Activated CD4-positive, alpha-beta T cell treated with anti-CD3 and anti-CD28 coated beads for 36 hours (primary cell): ENCODE measurements around the gene SHROOM1. TPM values are rescaled to one million over a fixed set of nuclear protein-coding genes. Genes with fewer than 3 reads are reported as not detected.
A peak's percentile ranks its signal among the peaks of the same experiment; 100 is the strongest.

Experiments
- ATAC-seq: fragments of 200-7000 bp; cut with Tn5 transposase; one replicate; pipeline ENCODE4 v1.10.0; 2021; ENCODE audit warnings: mild to moderate bottlenecking, moderate library complexity
- CTCF ChIA-PET: fragments of 350-600 bp; sonication (Branson Sonifier 250); formaldehyde crosslinking; loops from one replicate; lab custom pipeline; 2021; ENCODE audit warnings: antibody characterized with exemption; lab: Charles Lee
- POLR2A ChIA-PET: fragments of 350-600 bp; sonication (Branson Sonifier 250); formaldehyde crosslinking; loops from one replicate; lab custom pipeline; 2021; ENCODE audit warnings: antibody characterized with exemption, inconsistent platforms; lab: Charles Lee
- DNase-seq: peaks from one replicate; pipeline ENCODE4 v3.0.0-alpha.2; 2020
- H3K27ac Mint-ChIP-seq: one replicate; pipeline ENCODE4 v1.8.0; 2021; ENCODE audit warnings: mixed read lengths
- H3K27me3 Mint-ChIP-seq: one replicate; pipeline ENCODE4 v1.8.0; 2021; ENCODE audit warnings: mixed read lengths
- H3K36me3 Mint-ChIP-seq: one replicate; pipeline ENCODE4 v1.8.0; 2021; ENCODE audit warnings: low read depth, mixed read lengths
- H3K4me1 Mint-ChIP-seq: one replicate; pipeline ENCODE4 v1.8.0; 2021; ENCODE audit warnings: mixed read lengths
- H3K4me3 Mint-ChIP-seq: one replicate; pipeline ENCODE4 v1.8.0; 2021; ENCODE audit warnings: mild to moderate bottlenecking, moderate library complexity, mixed read lengths
- H3K9me3 Mint-ChIP-seq: one replicate; pipeline ENCODE4 v1.8.0; 2021; ENCODE audit warnings: low read depth, mixed read lengths
- intact Hi-C, 2 experiments: fragments of 100-400 bp; cut with DNase I in 1 of 2; cut with micrococcal nuclease in 1 of 2; formaldehyde crosslinking; loops; one replicate each; pipeline versions ENCODE4 v1.14.2 to v1.15.1; 2022 to 2024; cut with DNase I, micrococcal nuclease
- total RNA-seq, 2 experiments: library from RNA; stranded (reverse); gene quantifications; one replicate each; pipeline ENCODE4 v1.2.3, GENCODE V29; 2021

SHROOM1 gene, protein sequence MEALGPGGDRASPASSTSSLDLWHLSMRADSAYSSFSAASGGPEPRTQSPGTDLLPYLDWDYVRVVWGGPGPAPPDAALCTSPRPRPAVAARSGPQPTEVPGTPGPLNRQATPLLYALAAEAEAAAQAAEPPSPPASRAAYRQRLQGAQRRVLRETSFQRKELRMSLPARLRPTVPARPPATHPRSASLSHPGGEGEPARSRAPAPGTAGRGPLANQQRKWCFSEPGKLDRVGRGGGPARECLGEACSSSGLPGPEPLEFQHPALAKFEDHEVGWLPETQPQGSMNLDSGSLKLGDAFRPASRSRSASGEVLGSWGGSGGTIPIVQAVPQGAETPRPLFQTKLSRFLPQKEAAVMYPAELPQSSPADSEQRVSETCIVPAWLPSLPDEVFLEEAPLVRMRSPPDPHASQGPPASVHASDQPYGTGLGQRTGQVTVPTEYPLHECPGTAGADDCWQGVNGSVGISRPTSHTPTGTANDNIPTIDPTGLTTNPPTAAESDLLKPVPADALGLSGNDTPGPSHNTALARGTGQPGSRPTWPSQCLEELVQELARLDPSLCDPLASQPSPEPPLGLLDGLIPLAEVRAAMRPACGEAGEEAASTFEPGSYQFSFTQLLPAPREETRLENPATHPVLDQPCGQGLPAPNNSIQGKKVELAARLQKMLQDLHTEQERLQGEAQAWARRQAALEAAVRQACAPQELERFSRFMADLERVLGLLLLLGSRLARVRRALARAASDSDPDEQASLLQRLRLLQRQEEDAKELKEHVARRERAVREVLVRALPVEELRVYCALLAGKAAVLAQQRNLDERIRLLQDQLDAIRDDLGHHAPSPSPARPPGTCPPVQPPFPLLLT
- under 1 TPM; 0.63 to 0.89 TPM for total RNA-seq

DNA sequence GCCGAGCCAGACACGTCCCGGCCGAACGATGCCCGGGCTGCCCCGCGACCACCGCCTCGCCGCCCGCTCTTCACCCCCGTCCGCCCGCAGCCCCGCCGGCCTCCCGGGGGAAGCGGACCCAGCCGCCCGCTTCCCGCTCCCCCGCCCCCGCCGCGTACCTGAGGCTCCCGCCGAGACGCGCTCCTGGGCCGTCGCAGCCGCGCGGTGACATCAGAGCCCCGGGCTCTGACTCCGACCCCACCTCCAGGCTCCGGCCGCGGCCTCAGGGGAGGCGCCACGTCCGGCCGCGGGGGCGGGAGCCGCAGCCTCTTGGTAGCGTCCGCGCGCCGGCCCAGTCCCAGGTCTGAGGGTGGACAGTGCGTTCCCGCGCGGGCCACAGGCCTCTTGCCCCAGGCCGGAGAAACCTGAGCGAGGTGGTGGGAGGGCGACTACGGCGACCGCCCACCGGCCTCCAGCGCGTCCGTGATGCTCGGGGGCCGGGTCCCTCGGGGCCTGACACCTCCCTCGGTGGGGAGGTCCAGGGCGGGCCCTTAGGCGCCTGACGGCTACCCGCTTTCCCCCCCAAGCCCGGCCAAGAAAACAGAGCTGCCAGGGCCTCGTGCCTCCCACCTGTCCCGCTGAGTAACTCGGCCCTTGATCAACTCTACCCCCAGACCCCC, at the start of gene SHROOM1:
Gene SHROOM1, minus strand, starts transcription at position 212 of the 659 bp plus-strand sequence. CDS start 4,507 bp downstream, outside the sequence.
- Mint-ChIP-seq H3K4me3 (peak within 1 kb of the TSS; percentile 70), H3K27ac (no peak within 1 kb of the TSS), H3K36me3 (no peaks in the 10 kb centered on the region), H3K4me1 (peaks cover 2% of the 10 kb centered on the region), H3K9me3 (no peaks in the 10 kb centered on the region), H3K27me3 (peaks cover 35% of the 10 kb centered on the region)
- DNase-seq (peak; percentile 53), ATAC-seq (peak; percentile 35)
- ChIA-PET CTCF (interaction anchor here (0.5 to 5.3 kb wide), 12 partner anchors 11 to 916 kb away, joined by 3 to 50 read pairs (median 4); partner anchors contain the start of genes GDF9 and UQCRQ), POLR2A (interaction anchor here (0.5 kb wide), 1 partner anchor 238 kb away, joined by 10 read pairs; no protein-coding TSS in a partner anchor)
- intact Hi-C loops = loop anchor here (1.0 kb wide), 2 partner anchors 36 to 53 kb away; partner anchors contain the start of genes GDF9 (in 2 of the 2) and UQCRQ (in 2 of the 2)

- ChIA-PET POLR2A (no interaction called here), CTCF (interaction anchor here (0.9 to 1.3 kb wide), 2 partner anchors 16 to 49 kb away, joined by 3 to 5 read pairs; no protein-coding TSS in a partner anchor)
- peaks cover 20% of the 10 kb centered on the region for H3K36me3 Mint-ChIP-seq
- no peak for ATAC-seq
- intact Hi-C loops = no loop called here
- H3K27me3 Mint-ChIP-seq = no peaks in the 10 kb centered on the region
- H3K4me3 Mint-ChIP-seq = no peak overlapping the region
- H3K9me3 Mint-ChIP-seq = no peaks in the 10 kb centered on the region
- no peaks in the 10 kb centered on the region for H3K4me1 Mint-ChIP-seq
- no peak for DNase-seq
- H3K27ac Mint-ChIP-seq = no peak overlapping the region
Observed at GRCh38 chr5:132877938-132878337, 47.5 kb upstream of the SHROOM1 start.

GRCh38 chr5:132877466-132877865, 47.0 kb upstream of the SHROOM1 start:
- ChIA-PET POLR2A (interaction anchor here (0.5 to 0.6 kb wide), 2 partner anchors 11 to 132 kb away, joined by 3 read pairs; partner anchors contain the start of gene UQCRQ), CTCF (interaction anchor here (0.9 to 1.3 kb wide), 3 partner anchors 16 to 49 kb away, joined by 3 to 5 read pairs (median 3); no protein-coding TSS in a partner anchor)
- intact Hi-C loops = no loop called here
- H3K4me3 Mint-ChIP-seq = no peak overlapping the region
- peaks cover 23% of the 10 kb centered on the region for H3K36me3 Mint-ChIP-seq
- ATAC-seq = no peak
- H3K4me1 Mint-ChIP-seq = no peaks in the 10 kb centered on the region
- DNase-seq = no peak
- no peaks in the 10 kb centered on the region for H3K27me3 Mint-ChIP-seq
- no peak overlapping the region for H3K27ac Mint-ChIP-seq
- H3K9me3 Mint-ChIP-seq = no peaks in the 10 kb centered on the region

DNA sequence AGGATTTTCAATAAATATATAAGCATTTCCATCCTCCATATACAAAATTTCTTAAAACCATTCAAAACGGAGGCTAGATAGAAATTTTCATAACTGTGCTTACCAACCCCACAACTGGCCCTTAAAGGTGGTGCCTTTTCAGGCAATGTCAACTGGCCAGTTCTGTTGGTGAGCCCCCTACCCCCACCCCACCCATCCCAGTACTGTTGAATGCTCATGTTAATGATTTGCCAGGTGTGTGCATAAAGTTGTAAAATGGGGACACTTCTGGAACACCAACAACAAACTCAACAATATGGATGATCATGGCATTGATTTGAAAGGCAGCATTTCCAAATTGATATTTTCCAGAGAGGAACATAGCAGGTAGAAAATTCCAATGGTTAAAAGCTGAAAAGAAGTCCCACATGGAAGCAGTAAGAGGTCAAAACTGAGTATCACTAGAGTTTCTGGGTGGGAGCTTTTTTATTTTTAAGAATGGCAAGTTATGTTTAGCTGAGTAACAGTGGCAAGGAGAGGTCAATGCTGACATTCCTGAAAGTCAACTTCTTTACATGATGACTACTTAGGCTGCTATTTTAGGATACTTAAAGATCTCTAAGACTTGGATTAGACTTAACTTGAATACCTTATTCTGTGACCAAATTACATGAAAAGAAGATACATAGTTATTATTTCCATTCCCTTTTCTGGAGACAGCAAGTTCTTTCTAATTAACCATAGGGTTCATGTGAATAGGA, 45.7 kb upstream of the SHROOM1 start:
- H3K4me3 Mint-ChIP-seq = no peak overlapping the region
- CTCF ChIA-PET = interaction anchor here (0.6 to 1.9 kb wide), 4 partner anchors 7 to 379 kb away, joined by 3 to 5 read pairs (median 4); no protein-coding TSS in a partner anchor
- H3K27ac Mint-ChIP-seq = no peak overlapping the region
- POLR2A ChIA-PET = no interaction called here
- H3K27me3 Mint-ChIP-seq = no peaks in the 10 kb centered on the region
- no peaks in the 10 kb centered on the region for H3K9me3 Mint-ChIP-seq
- H3K36me3 Mint-ChIP-seq = peaks cover 32% of the 10 kb centered on the region
- DNase-seq (no peak), ATAC-seq (no peak)
- H3K4me1 Mint-ChIP-seq = no peaks in the 10 kb centered on the region
- intact Hi-C loops = no loop called here

DNA sequence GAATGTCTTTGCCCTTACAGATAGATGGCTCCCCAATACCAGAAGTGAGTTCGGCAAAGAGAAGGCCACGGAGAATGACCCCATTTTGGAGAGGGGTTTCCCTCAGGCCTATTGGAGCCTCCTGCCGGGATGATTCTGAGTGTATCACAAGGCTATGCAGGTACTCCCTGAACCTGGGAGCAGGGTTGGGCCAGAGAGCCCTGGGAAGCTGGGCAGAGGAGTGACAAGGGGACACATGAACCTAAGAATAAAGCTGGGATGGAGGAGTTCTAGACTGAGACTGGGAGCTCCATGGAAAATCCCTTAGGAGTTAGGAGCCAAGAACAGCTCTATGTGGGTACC, 43.5 kb upstream of the SHROOM1 start:
- no peaks in the 10 kb centered on the region for H3K27me3 Mint-ChIP-seq
- CTCF ChIA-PET = interaction anchor here (0.6 to 1.1 kb wide), 2 partner anchors 490 to 1283 kb away, joined by 3 read pairs; no protein-coding TSS in a partner anchor
- DNase-seq (no peak), ATAC-seq (no peak)
- POLR2A ChIA-PET = no interaction called here
- no peaks in the 10 kb centered on the region for H3K9me3 Mint-ChIP-seq
- no peak overlapping the region for H3K27ac Mint-ChIP-seq
- no peak overlapping the region for H3K4me3 Mint-ChIP-seq
- intact Hi-C loops = no loop called here
- H3K4me1 Mint-ChIP-seq = no peaks in the 10 kb centered on the region
- peaks cover 36% of the 10 kb centered on the region for H3K36me3 Mint-ChIP-seq

DNA sequence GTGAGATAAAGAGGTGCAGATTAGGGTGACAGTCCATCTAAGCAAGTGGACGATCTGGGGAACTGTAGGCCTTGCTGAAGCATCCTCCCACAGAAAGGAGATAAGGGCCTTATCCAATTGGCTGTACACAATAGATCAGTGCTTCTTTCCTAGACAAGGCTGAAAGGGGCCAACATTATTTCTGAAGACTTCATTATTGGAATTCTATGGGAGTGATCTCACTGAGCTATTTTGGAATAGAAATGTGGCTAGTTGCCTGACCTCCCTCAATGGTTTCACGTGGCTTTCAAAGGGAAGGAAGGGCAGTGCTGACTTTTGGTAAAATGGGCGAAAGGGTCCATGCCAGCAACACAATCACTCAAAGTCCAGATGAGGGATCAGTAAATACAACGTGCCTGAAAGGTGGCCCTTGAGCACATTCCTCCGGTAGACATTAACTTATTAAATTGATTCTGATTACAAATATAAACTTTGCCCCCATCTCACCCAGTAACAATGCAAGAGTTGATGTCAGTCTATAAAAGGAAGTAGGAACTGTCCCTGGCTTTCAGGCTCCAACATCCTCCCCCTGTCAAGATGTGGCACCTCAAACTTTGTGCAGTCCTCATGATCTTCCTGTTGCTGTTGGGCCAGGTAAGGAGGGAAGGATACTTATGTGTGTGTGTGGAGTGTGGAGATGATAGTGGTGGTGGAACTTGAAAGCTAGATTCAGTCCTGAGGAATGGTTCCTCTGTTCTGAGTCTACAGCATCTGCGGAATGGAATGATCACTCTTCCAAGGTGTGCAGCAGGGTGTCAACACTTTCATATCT, 42.9 kb upstream of the SHROOM1 start, which contains the start of gene LEAP2:
Gene LEAP2, plus strand, starts transcription at position 550 of the 811 bp plus-strand sequence. Its CDS starts 27 bp downstream, at position 577.
- ATAC-seq (no peak), DNase-seq (no peak)
- no peak within 1 kb of the TSS for H3K27ac Mint-ChIP-seq
- intact Hi-C loops = no loop called here
- ChIA-PET POLR2A (interaction anchor here (0.6 kb wide), 1 partner anchor 34 kb away, joined by 3 read pairs; no protein-coding TSS in a partner anchor), CTCF (interaction anchor here (0.6 to 1.2 kb wide), 3 partner anchors 11 to 1282 kb away, joined by 3 read pairs; no protein-coding TSS in a partner anchor)
- H3K9me3 Mint-ChIP-seq = no peaks in the 10 kb centered on the region
- no peaks in the 10 kb centered on the region for H3K27me3 Mint-ChIP-seq
- no peak within 1 kb of the TSS for H3K4me3 Mint-ChIP-seq
- peaks cover 4% of the 10 kb centered on the region for H3K4me1 Mint-ChIP-seq
- H3K36me3 Mint-ChIP-seq = peaks cover 38% of the 10 kb centered on the region

- ChIA-PET POLR2A (no interaction called here), CTCF (interaction anchor here (0.6 to 1.6 kb wide), 3 partner anchors 10 to 733 kb away, joined by 3 to 7 read pairs (median 4); no protein-coding TSS in a partner anchor)
- intact Hi-C loops = no loop called here
- no peak for DNase-seq
- no peak for ATAC-seq
- Mint-ChIP-seq H3K27me3 (no peaks in the 10 kb centered on the region), H3K9me3 (no peaks in the 10 kb centered on the region), H3K4me3 (no peak overlapping the region), H3K4me1 (peaks cover 8% of the 10 kb centered on the region), H3K36me3 (peaks cover 43% of the 10 kb centered on the region), H3K27ac (no peak overlapping the region)
Observed at GRCh38 chr5:132872788-132873118, 42.3 kb upstream of the SHROOM1 start.

- Mint-ChIP-seq H3K27me3 (no peaks in the 10 kb centered on the region), H3K36me3 (peaks cover 51% of the 10 kb centered on the region), H3K27ac (no peak overlapping the region), H3K4me3 (no peak overlapping the region), H3K9me3 (no peaks in the 10 kb centered on the region), H3K4me1 (peaks cover 14% of the 10 kb centered on the region)
- DNase-seq (no peak), ATAC-seq (no peak)
- intact Hi-C loops = no loop called here
- POLR2A ChIA-PET = no interaction called here
- CTCF ChIA-PET = interaction anchor here (1.6 to 1.8 kb wide), 2 partner anchors 11 kb away, joined by 6 to 7 read pairs; no protein-coding TSS in a partner anchor
Observed at GRCh38 chr5:132871459-132872284, 41.2 kb upstream of the SHROOM1 start.

- ChIA-PET POLR2A (no interaction called here), CTCF (interaction anchor here (1.6 to 1.8 kb wide), 2 partner anchors 10 to 42 kb away, joined by 4 to 6 read pairs; no protein-coding TSS in a partner anchor)
- intact Hi-C loops = no loop called here
- Mint-ChIP-seq H3K9me3 (no peaks in the 10 kb centered on the region), H3K4me1 (peaks cover 20% of the 10 kb centered on the region), H3K27ac (no peak overlapping the region), H3K27me3 (no peaks in the 10 kb centered on the region), H3K4me3 (no peak overlapping the region), H3K36me3 (peaks cover 53% of the 10 kb centered on the region)
- no peak for ATAC-seq
- DNase-seq = no peak
Observed at GRCh38 chr5:132870801-132871200, 40.4 kb upstream of the SHROOM1 start.
